HG02588 (cell line): Measurements from ENCODE around the gene ATP1B1.
A peak's percentile ranks its signal among the peaks of the same experiment; 100 is the strongest.
"Not testable (repeated sequence)": the region's sequence is repeated elsewhere in the genome, so short reads cannot be mapped to it uniquely, and the experiment has no call there.

Experiments
- ATAC-seq: cut with Tn5 transposase; IDR thresholded peaks from one replicate; pipeline ENCODE4 v1.9.1; 2021; ENCODE audit warnings: mild to moderate bottlenecking, moderate library complexity; ENCODE audit not compliant: unreplicated experiment

Gene ATP1B1

GRCh38 chr1:169138866-169139670 lies 32.6 kb downstream of the ATP1B1 start:
- peak; percentile 92 for ATAC-seq

DNA sequence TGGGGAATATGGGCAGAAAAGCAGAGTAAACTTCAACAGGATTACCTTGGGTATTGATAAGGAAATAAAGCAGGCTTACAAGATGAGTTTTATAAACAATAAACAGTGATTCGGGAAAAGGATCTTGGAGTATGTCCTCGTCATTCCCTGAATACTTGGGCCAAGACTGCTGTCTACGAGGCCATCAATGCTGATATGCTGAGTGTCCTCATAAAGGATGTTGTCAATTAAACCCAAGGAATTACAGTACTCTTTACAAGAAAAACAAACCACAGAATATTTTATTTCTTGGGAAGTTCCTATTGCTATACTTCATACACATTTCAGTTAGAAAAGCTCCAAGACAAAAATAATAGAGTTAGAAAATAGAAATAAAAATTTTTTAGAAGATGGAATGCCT lies 34.9 kb downstream of the ATP1B1 start:
- no peak for ATAC-seq

GRCh38 chr1:169142129-169142528 lies 35.6 kb downstream of the ATP1B1 start:
- no peak for ATAC-seq

DNA sequence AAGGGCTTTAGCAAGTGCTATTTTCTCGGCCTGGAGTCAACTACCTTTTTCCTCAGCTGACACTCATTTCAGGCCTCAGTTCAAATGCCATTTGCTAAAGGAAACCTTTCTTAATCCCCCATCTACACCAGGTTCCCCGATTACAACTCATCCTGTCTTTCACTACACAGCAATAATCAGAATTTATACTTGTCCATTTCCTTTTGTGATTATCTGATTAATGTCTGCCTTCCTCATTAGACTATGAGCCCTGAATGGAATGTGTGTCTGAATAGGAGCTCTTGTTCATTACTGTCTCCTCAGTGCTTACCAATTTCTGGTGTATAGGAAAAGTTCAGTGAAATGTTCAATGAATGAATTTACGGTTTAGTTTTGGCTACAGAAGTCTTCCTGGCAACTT lies 36.9 kb downstream of the ATP1B1 start:
- ATAC-seq, result no peak

DNA sequence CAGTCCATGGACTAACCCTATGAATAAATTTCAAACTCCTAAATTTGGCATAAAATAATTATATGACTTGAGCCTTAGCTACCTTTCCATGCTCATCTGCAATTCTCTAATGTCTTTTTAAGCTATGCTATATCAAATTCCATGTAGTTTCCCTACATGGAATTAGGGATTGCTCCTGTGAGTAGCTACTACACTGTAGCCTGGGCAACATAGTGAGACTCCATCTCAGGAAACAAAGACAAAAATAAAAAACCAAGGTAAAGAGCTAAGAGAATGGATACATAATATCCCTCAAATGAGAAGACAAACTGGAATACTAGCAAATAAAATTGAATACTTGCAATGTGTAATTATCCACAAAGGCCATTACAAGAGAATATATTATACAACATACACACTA lies 37.5 kb downstream of the ATP1B1 start:
- no peak for ATAC-seq

DNA sequence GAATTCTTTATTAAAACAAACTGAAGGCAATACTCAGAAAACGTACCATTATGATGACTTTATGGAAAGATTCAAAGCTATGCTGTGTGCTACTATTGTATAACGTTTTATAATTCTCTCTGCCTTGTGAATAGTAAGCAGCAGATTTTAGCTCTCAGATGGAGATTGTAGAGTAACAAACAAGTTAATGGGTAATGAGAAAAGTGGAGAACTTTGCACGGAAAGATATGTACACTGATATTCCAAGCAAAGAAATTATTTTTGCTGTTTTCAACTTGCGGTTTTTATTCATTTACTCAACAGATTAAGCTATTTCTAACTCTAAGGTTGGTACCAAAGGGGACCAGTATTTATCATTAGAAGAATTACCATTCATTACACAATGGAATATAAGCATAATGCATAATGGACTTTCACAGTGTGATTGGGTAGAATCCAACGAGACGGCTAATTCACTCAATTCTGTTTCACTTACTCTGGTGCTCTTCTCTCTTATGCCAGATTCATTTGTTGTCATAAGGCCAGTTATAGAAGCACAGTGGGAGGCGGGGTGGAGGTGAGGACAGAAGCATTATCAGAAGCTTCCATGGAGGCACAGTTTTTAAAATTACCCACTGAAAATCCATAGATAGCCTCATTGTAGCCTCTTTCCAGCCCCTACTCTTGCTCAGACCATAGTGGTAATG lies 38.6 kb downstream of the ATP1B1 start:
- ATAC-seq, result no peak

GRCh38 chr1:169146576-169147214 lies 40.2 kb downstream of the ATP1B1 start:
- ATAC-seq, result no peak

DNA sequence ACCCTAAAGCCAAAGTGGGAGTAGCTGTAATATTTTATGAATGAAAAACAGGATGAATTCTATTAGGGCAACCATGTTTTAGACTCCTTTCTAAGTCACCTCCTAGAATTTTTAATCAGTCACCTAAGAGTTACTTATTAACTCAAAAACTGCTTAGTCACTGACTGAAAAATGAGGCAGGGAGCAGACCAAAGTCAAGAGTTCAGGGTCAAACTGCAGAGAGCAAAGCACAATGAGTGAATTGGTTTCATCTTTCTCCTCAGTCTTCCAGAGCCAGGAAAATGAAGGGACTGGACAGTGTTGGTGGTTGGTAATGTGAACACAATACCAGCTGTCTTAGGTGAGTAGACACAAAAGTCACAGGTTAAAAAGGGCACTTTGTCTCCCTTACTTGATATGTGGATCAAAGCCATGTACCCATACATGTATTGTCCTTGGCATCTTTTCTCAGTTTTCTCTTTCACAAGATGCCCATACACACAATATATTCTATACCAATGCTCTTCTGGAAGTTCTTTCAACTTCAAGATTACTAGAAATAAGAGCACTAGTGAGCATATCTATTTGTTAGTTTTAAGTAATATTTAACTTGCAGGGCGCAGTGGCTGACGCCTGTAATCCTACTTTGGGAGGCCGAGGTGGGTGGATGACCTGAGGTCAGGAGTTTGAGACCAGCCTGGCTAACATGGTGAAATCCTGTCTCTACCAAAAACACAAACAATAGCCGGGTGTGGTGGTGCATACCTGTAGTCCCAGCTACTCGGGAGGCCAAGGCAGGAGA lies 42.2 kb downstream of the ATP1B1 start:
- peak; percentile 61 for ATAC-seq

- ATAC-seq, result no peak
These were observed 43.2 kb downstream of the ATP1B1 start for GRCh38 chr1:169149555-169150286.

GRCh38 chr1:169150641-169151337 lies 44.3 kb downstream of the ATP1B1 start:
- ATAC-seq, result no peak

DNA sequence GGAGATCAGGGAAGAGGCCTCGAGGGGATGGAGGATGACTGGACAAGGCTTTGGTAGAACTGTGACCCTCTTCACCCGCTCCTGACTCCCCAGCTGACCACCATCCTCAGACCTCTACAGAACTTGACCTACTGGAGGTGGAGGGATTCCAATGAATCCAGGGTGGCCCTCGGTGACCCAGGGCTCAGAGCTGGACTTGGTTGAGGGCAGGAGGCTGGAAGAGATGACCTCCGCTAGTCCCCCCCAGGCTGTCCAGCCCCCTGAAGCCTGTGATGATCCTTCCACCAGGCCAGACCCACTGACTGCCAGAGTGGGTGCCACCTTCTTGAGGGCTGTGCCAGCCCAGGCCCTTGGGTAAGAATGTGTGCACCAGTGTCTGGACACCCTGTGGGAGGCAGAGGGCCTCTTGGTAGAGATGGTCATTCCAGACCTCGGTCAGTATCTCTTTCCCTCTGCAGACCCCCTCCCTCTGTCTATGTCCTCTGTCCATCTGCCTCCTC lies 44.9 kb downstream of the ATP1B1 start:
- no peak for ATAC-seq

DNA sequence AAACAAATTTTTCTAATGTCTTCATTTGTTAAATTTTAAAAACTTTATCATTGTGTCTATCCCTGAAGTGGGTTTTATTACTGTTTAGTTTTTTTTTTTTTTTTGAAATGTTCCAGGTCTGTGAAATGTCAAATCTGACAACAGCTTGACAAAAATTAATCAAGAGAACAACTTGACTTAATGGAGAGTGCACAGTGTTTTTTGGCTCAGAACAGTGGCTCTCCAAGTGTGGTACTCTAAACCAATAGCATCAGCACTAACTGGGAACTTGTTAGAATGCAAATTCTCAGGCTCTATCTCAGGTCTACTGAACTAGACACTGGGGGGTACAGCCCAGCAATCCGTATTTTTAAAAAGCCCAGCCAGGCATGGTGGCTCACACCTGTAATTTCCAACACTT lies 49.2 kb downstream of the ATP1B1 start:
- ATAC-seq, result no peak

DNA sequence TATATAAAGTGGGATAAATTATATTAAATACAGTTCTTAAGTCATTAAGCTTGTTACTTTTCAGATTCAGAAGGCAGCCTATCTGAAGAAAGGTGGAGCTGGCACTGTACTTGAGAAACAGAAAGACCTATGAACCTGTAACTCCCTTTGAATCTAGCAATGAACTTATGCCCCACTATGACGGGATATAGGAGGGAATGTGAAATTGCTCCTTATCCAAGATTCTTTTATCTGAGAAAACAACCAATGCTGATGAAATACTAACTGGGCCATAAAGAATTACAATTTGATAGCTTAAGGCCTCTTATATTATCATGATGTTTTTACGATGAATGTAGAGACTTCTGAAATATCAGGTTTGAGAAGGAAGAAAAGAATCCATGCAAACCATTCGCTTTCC lies 50.1 kb downstream of the ATP1B1 start:
- no peak for ATAC-seq

DNA sequence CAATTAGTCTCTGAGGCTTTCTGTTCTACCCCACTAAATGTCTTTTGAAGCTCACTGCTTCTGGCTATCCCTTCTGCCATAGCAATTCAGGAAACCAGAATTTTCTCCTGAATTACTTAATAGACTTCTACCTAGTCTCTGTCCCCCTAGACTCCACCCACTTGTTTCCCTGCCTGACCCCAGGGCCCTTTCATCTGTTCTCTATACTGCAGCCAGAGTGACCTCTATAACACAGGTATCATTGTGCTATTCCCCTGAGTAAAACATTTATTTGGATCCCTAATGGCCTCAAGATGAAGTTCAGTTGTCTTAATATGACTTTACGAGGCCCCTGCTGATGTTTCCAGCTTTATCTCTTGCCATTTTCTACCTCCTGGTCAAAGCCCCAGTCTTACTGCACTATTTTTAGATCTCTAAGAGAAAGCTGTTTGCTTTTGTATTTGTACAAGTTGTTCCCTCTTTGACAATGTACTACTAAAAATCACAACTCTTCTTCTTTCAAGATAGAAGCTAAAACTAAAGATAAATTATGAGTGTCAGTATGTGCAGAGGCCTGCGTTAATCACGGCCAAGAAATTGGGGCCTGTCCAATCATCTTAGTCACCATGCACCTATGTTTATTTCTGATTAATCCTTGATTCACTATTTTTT lies 54.5 kb downstream of the ATP1B1 start:
- no peak for ATAC-seq

DNA sequence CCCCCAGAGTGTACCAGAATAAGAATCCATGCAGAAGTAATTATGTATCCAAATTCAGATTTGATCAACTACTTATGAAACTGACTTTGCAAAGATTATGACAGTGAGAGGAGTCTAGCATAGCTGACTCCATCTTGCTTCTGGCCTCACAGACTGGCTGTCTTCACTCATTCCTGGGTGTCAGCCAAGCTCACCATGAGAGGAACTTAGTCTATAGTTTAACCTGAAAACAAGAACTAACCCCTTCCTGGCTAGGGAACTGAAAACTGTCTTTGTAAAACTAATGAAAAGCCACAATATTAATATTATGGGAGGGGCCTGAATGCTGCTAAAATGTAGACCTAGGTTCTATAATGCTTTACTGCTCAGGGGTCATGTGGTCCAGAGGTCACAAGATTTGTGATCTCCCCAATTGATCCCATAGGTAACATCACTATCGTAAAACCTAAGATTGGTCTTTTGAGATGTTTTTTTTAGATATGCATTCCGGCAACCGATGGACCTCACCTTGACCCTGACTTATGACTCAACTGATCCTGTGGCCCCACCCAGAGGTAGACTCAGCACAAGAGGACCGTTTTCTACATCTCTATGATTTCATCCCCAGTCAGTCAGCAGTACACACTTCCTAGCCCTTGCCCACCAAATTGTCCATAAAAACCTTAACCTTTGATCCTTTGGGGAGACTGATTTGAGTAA lies 55.2 kb downstream of the ATP1B1 start:
- ATAC-seq, result peak; percentile 73

DNA sequence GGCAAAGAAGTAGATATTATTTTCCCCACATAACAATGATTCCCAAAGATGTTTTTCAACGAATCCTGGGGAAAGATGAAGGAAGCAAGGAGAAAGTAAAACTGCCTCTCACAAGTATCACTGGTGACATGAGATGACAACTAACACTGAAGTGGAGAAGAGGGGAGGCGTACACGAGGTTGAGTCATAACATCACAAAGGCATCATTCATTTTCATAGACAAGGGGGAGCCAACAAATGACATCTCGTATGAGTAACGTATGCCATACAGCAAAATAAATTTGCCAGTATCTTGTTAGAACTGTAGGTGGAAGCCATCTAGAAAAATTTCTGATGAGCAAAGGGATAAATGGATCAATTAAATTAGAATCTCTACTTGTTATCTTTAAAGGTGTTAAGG lies 56.6 kb downstream of the ATP1B1 start:
- no peak for ATAC-seq

DNA sequence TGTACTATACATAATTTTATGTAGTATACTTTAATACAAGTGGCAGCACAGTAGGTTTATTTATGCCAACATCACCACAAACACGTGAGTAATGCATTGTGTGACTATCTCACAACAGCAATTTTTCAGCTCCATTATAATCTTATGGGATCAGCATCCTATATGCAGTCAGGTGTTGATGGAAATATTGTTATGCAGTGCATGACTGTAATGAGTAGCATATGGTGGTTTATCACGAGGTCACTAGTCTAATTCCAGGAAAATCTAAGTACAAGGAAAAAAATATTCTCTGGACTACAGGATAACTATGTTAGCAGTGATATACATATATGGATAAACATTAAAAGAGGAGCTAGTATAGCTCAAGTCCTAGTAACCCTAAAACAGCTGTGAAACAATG lies 69.0 kb downstream of the ATP1B1 start:
- ATAC-seq, result no peak

GRCh38 chr1:169179431-169179830 lies 72.9 kb downstream of the ATP1B1 start:
- ATAC-seq, result not testable (repeated sequence)

DNA sequence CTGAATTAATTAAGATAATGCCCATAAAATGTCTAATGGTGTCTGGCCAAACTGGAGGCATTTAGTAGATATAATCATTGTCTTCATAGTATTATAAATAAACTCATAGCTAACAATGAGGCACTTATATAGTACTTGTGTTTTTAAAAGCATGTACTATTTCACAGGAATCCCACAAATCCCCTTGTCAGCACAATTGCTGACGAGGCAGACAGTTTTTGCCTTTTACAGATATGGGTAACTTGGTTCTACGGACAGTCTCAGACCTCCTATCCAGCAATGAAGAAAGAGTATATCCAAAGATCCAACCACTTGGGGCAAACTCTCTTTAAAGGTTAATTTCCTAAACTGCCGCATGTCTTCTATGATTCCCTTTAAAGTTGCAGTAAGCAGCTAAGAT lies 73.7 kb downstream of the ATP1B1 start:
- no peak for ATAC-seq
